ENCODE data around the gene SNX8.
"Not testable (repeated sequence)": the region's sequence is repeated elsewhere in the genome, so short reads cannot be mapped to it uniquely, and the experiment has no call there.

Gene SNX8

GRCh38 chr7:2309889-2310331, 4.3 kb downstream of the SNX8 start:
- H3K4me3 ChIP-seq (ENCODE audit: low read depth, low read length), result peak overlapping the region; percentile 15
- no peak for TF ChIP-seq CTCF (IDR thresholded peaks at IDR 0.05; ENCODE audit: low read depth, low read length)

- TF ChIP-seq CTCF (IDR thresholded peaks at IDR 0.05; ENCODE audit: low read depth, low read length), result no peak
- H3K4me3 ChIP-seq (ENCODE audit: low read depth, low read length), result no peak overlapping the region
These were observed 6.5 kb downstream of the SNX8 start for GRCh38 chr7:2307690-2308107.

- H3K4me3 ChIP-seq (ENCODE audit: low read depth, low read length), result no peak overlapping the region
- TF ChIP-seq CTCF (IDR thresholded peaks at IDR 0.05; ENCODE audit: low read depth, low read length), result no peak
These were observed 7.6 kb downstream of the SNX8 start for GRCh38 chr7:2306688-2307087.

- H3K4me3 ChIP-seq (ENCODE audit: low read depth, low read length), result not testable (repeated sequence)
These were observed 9.0 kb downstream of the SNX8 start for GRCh38 chr7:2305258-2305657.

GRCh38 chr7:2303520-2303919, 10.7 kb downstream of the SNX8 start:
- H3K4me3 ChIP-seq (ENCODE audit: low read depth, low read length), result not testable (repeated sequence)

- not testable (repeated sequence) for H3K4me3 ChIP-seq (ENCODE audit: low read depth, low read length)
These were observed 11.4 kb downstream of the SNX8 start for GRCh38 chr7:2302743-2303397.

- TF ChIP-seq CTCF (IDR thresholded peaks at IDR 0.05; ENCODE audit: low read depth, low read length), result no peak
- no peak overlapping the region for H3K4me3 ChIP-seq (ENCODE audit: low read depth, low read length)
These were observed 12.8 kb downstream of the SNX8 start for GRCh38 chr7:2301511-2301863.

- H3K4me3 ChIP-seq (ENCODE audit: low read depth, low read length), result no peak overlapping the region
- no peak for TF ChIP-seq CTCF (IDR thresholded peaks at IDR 0.05; ENCODE audit: low read depth, low read length)
These were observed 14.2 kb downstream of the SNX8 start for GRCh38 chr7:2299870-2300512.

Measured in WI38 (cell line).